C1 segment of cervical spinal cord (tissue), 14 donors: ENCODE results near the gene PCSK7.

ENCODE experiments used
- DNase-seq, 14 donors: peaks; one replicate each; lab custom pipeline; 2025; lab: John Stamatoyannopoulos, UW

PCSK7 gene

GRCh38 chr11:117199053-117199915 lies 32.6 kb downstream of the PCSK7 start, which contains the start of gene TAGLN:
TSS of gene TAGLN (plus strand) at chr11:117199370. CDS start at chr11:117203014, 3,644 bp downstream.
- DNase-seq, result no peak

- DNase-seq, result no peak
These were observed 33.3 kb downstream of the PCSK7 start for GRCh38 chr11:117198613-117199012.

GRCh38 chr11:117197516-117198456 lies 34.1 kb downstream of the PCSK7 start:
- no peak for DNase-seq

- DNase-seq, result no peak
These were observed 34.9 kb downstream of the PCSK7 start for GRCh38 chr11:117197006-117197405.

GRCh38 chr11:117195761-117196160 lies 36.1 kb downstream of the PCSK7 start:
- DNase-seq, result no peak

- DNase-seq, result no peak
These were observed 36.6 kb downstream of the PCSK7 start for GRCh38 chr11:117195258-117195657.

GRCh38 chr11:117194267-117194666 lies 37.6 kb downstream of the PCSK7 start:
- no peak for DNase-seq

GRCh38 chr11:117193130-117194020 lies 38.5 kb downstream of the PCSK7 start:
- DNase-seq, result no peak

GRCh38 chr11:117192401-117192875 lies 39.4 kb downstream of the PCSK7 start:
- DNase-seq, result no peak

- no peak for DNase-seq
These were observed 40.0 kb downstream of the PCSK7 start for GRCh38 chr11:117191680-117192400.

- no peak for DNase-seq
These were observed 41.8 kb downstream of the PCSK7 start for GRCh38 chr11:117189941-117190544.

- no peak for DNase-seq
These were observed 42.5 kb downstream of the PCSK7 start for GRCh38 chr11:117189191-117189940.

- DNase-seq, result no peak
These were observed 43.2 kb downstream of the PCSK7 start for GRCh38 chr11:117188620-117189081.

GRCh38 chr11:117187799-117188481 lies 43.9 kb downstream of the PCSK7 start:
- DNase-seq, result no peak

- no peak for DNase-seq
These were observed 44.5 kb downstream of the PCSK7 start for GRCh38 chr11:117187428-117187798.

GRCh38 chr11:117187007-117187406 lies 44.9 kb downstream of the PCSK7 start:
- DNase-seq, result no peak

GRCh38 chr11:117186431-117186761 lies 45.5 kb downstream of the PCSK7 start:
- DNase-seq, result no peak

- DNase-seq, result no peak
These were observed 46.0 kb downstream of the PCSK7 start for GRCh38 chr11:117185736-117186430.
